Ramos (cell line): ENCODE data around the gene POU1F1.
"Not testable (repeated sequence)": the region's sequence is repeated elsewhere in the genome, so short reads cannot be mapped to it uniquely, and the experiment has no call there.

Source experiments
- in situ Hi-C: fragments of 300-500 bp; cut with MboI; formaldehyde crosslinking; loops from one replicate; pipeline ENCODE4 v1.14.3; 2022; ENCODE audit warnings: low sequenced_read_pairs; ENCODE audit not compliant: unreplicated experiment

POU1F1 gene, protein sequence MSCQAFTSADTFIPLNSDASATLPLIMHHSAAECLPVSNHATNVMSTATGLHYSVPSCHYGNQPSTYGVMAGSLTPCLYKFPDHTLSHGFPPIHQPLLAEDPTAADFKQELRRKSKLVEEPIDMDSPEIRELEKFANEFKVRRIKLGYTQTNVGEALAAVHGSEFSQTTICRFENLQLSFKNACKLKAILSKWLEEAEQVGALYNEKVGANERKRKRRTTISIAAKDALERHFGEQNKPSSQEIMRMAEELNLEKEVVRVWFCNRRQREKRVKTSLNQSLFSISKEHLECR

GRCh38 chr3:87276484-87276883 lies at the start of gene POU1F1:
Gene POU1F1, minus strand, starts transcription at chr3:87276584. Its CDS starts 122 bp downstream, at chr3:87276462.
- in situ Hi-C loops: no loop called here

GRCh38 chr3:87324609-87325008 lies 48.2 kb upstream of the POU1F1 start:
- in situ Hi-C loops: no loop called here

DNA sequence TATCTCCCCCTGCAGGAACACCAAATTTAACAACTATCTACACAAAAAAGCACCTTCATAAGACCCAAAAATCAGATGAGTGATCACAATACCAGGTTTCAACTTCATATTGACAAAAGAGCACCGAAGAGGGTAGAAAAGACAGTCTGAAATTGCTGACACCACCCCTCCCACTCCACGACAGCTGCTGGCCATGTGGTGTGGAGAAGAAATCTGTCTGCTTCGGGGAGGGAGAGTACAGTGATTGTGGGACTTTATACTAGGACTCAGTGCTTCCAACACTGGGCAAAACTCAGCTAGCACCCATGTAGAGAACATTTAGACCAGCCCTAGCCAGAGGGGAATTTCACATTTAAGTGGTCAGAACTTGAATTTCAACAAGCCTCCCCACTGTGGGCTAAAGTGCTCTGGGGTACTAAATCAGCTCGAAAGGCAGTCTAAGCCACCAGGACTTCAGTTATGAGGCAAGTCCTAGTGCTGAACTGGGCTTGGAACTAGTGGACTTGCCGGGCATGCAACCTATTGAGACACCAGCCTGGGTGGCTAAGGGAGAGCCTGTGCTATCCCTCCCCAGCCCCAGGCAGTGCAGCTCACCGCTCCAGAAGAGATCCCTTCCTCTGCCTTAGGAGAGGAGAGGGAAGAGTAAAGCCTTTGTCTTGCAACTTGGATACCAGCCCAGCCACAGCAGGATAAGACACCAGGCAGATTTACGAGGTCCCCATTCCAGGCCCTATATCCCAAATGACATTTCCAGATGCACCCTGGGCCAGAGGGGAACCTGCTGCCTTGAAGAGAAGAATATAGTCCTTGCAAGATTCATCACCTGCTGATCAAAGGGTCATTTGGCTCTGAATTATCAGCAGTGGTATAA lies 44.6 kb upstream of the POU1F1 start:
- in situ Hi-C loops: no loop called here

GRCh38 chr3:87318617-87319021 lies 42.2 kb upstream of the POU1F1 start:
- in situ Hi-C loops: no loop called here

GRCh38 chr3:87317779-87318178 lies 41.4 kb upstream of the POU1F1 start:
- in situ Hi-C loops: no loop called here

GRCh38 chr3:87313641-87314040 lies 37.3 kb upstream of the POU1F1 start:
- in situ Hi-C loops: no loop called here

DNA sequence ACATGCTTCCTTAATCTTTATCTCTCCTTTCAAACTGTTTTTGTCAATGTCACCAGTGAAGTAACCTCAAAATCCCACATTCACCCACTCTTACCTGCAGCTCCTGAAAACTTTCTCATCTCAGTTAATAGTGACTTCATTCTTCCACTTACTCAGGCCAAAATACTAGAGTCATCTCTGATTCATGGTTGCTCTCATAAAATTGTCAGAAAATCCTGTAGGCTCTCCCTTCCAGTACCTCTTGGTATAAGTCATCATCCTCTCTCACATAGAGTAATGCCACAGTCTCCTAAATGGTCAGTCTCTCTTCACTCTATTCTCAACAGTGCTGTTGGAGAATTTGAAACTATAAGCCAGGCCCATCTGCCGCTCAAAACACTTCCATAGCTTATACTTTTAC lies 34.9 kb upstream of the POU1F1 start:
- in situ Hi-C loops: no loop called here

DNA sequence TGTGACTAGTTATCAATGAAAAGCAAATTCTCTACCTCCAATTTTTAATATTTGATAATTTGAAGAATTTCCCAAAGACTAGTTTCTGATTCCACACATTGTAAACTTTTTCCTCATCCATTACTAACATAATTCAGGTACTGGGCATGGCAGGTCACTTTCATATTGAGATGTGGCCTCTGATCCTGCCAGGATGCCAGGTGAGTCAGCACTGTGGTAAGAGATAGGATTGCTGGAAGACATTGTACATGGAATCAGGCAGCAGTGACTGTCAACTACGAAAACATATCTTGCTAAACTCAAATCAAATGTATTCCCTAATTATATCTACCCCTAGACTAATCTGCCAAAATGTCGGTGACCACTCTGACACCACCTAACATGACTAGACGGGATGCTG lies 33.2 kb upstream of the POU1F1 start:
- in situ Hi-C loops: no loop called here

DNA sequence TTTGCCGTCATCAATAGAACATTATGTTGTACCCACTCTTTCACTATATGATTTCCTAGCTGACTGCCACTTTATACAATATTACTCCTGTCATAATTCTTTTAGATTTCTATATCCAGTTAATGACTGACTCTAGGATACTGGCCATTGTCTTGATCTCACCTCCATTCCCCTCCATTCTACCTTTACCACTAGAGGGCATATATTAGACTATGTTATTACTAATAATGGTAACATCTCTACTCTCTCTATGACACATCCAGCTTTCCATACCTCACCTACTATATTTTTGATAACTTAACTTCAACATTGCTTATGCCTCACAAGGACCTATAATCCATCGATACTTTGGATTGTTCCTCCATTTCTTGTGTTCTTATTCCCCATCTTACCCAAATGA lies 31.4 kb upstream of the POU1F1 start:
- in situ Hi-C loops: no loop called here

GRCh38 chr3:87305517-87305916 lies 29.1 kb upstream of the POU1F1 start:
- in situ Hi-C loops: no loop called here

GRCh38 chr3:87305031-87305430 lies 28.6 kb upstream of the POU1F1 start:
- in situ Hi-C loops: not testable (repeated sequence)

- in situ Hi-C loops: no loop called here
Observed at GRCh38 chr3:87298111-87298718, 21.8 kb upstream of the POU1F1 start.

- in situ Hi-C loops: no loop called here
Observed at GRCh38 chr3:87288446-87288845, 12.1 kb upstream of the POU1F1 start.

- in situ Hi-C loops: no loop called here
Observed at GRCh38 chr3:87287011-87287410, 10.6 kb upstream of the POU1F1 start.

DNA sequence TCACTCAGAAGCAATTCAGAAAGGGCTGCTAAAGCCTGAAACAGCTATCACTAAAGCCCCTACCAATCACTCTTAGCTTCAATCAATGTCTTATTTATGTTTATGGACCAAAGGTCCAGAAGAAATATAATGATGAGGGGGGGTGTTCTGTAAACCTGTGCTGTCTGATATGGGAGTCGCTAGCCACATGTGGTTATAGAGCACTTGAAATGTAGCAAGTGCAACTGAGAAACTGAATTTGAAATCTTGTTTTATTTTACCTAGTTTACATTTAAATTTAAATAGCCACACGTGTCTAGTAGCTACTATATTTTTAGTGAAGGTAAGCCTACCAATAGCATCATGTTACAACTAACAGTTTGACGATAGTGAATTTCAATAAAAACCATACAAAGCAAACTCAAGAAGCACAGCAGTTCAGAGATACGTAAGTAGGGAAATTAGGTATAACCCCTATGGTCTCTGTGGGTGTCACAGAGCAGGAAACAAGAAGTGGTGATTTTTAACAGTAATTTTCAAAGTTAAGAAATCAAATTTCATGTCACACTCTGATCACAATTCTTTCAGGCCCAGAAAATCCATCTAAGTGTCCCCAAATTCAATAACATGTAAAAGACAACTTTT lies 3.6 kb downstream of the POU1F1 start:
- in situ Hi-C loops: no loop called here

DNA sequence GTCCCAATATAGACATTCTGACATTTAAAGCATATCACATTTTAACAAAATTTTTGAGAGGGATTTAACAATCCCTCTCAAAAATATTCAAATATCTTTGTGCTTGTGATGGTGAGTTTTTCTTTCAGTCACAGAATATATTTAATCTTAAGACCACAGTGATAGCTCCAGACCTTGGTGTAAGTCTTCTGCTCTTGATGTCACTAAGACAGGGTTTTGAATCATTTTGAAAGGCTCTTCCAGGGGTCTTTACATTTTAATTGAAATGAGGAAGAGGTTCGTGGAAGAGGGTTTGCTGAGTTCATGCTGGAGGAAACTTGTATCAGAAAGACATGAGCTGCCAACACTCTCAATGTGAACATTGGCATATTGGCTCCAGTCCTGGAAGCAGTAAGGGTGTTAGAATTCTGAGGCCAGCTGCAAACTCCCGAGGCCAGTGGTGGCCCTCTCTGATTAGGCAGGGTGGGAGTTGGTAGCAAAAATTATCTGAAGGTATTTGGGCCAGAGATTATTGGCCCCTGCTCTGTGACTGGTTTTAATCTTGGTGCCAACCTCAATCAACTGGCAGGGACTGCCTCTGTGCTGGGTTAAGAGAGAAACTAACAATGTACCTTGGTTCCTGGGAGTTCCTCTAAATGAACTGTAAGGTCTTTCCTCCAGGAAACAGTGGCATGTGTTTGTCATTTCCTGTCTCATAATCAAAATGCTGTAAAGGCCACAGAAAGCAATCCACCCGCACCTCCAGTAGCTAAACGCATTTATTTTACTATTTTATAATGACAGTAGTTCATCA lies 5.3 kb downstream of the POU1F1 start:
- in situ Hi-C loops: no loop called here

DNA sequence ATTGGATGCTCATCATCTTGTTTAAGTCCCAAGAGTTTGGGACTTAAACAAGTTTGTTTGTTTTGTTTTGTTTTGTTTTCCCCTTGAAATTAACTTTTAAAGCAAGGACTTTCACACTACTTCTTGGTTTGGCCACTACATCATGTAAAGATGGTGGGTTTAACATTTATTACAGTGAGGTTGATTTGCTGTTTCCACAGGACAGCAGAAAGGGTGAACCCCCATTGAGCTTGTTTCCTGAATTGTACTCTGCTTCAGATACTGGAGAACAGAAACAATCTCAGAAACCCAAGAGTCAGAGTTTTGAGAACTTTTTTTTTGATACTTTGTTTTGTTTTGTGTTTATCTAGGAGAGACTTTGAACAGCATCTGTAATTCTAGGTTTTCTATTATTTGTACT lies 6.7 kb downstream of the POU1F1 start:
- in situ Hi-C loops: no loop called here

DNA sequence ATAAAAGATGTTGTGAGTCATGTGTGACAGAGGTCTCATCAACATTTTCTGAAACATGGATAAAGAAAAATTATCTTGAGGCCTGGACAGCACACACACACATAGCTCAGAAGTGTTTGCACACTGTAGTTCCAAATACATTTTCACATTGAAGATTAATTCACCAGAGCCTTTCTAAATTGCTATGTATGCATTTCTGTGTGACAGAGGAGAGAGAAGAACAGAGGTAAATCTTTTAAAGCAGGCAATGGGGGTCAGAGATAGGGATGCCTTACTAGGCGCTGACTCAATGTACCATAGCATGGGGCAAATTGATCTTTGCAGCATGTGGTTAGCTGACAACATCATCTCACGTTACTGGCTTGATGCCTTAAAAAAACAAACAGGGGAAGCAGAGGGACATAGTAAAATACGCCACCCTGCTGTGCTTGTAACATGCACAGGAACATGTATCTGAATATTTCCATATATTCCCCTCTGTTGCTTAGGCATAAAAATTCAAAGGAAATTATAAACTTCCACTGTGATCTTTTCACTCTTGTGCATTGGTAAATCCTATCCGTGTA lies 7.7 kb downstream of the POU1F1 start:
- in situ Hi-C loops: no loop called here

DNA sequence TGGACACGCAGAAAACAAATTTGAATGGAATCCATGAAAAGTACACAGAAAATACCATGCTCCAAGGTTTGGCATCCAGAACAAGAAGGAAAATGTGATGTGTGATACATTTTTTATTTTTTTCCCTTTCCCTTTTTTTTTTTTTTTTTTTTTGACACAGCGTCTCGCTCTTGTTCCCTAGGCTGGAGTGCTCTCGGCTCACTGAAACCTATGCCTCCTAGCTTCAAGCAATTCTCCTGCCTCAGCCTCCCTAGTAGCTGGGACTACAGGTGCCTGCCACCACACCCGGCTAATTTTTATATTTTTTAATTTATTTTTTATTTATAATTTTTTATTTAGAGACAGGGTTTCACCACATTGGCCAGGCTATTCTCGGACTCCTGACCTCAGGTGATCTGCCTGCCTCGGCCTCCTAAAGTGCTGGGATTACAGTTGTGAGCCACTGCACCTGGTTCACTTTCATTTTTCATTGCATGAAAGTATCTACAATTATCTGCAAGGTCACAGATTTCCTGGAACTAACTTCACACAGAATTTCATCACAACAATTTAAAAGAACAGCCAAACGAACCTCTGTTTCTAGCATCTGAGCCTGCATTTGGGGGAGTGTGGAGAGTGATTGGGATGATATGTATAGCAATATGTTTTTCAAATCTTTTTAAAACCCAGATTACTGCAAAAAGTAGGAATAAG lies 8.3 kb downstream of the POU1F1 start:
- in situ Hi-C loops: no loop called here
